ENCODE data around the gene ALDH3B1.
A peak's percentile ranks its signal among the peaks of the same experiment; 100 is the strongest.

The ALDH3B1 gene

DNA sequence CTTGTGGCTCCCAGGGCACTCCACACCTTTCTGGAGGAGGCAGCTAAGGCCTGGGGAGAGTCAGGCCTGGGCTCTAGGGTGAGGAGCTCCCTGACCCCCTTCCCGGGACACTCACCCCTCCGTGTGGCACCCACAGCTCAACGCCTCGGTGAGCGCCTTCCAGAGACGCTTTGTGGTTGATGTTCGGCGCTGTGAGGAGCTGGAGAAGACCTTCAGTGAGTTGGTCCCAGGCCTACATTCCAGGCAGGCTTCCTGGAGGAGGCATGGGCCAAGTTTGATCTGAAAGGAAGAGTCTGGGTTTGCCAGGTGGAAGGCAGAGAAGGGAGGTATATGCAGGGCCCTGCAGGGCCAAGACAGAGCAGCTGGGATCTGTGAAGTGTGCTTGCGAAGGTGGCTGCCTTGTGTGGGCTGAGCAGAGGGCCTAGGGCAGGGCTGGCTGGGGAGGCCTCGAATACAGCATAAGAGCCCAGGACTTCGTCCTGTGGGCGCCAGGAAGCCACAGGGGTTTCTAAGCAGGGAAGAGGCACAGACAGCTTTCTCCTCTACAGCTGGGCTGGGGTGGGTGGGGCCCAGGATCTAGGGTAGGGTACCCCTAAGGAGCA is 31.6 kb downstream of the ALDH3B1 start:
- Histone ChIP-seq H3K27ac (peak overlapping the region; percentile 70 to 92 (median 88)), H3K4me3 (peak overlapping the region; percentile 67 to 94 (median 77); a peak in 19 of 20 replicates)

DNA sequence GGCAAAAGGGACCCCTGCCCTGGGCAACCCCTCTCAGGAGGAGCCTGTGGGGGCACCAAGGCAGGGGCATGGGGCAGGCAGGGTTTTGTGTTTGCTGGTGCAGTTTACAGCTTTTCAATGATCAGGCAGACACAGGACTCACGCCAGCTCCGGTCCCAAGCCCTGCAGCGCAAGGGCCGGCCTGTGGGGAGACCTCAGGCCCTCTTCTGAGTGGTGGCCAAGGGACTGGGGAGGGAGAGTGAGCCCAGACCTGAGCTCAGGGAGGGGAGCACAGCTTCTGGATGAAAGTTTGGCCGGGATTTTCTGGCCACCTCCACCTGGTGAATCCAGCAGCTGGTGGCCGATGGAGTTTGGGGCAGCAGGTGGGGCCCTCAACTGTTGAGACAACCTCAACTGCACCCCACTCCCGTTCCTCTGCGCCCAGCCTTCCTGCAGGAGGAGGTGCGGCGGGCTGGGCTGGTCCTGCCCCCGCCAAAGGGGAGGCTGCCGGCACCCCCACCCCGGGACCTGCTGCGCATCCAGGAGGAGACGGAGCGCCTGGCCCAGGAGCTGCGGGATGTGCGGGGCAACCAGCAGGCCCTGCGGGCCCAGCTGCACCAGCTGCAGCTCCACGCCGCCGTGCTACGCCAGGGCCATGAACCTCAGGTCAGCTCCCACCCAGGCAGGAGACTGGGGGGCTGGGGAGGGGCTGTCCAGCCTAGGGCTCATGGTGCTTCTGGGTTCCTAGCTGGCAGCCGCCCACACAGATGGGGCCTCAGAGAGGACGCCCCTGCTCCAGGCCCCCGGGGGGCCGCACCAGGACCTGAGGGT is 32.3 kb downstream of the ALDH3B1 start:
- H4K20me1 ChIP-seq, result peaks cover 24 to 72% (median 65%) of the 10 kb centered on the region in 11 experiments
- H3K9me3 ChIP-seq (replicated peaks in 1 of 11), result no peaks in the 10 kb centered on the region
- H3K9ac ChIP-seq, result peak overlapping the region; percentile 79 to 90 (median 86); a peak in 17 of 22 replicates
- H3K27me3 ChIP-seq, result no peaks in the 10 kb centered on the region
- H3K27ac ChIP-seq, result peak overlapping the region in 8 of 11 experiments; percentile 85 to 92 (median 89); a peak in 12 of 22 replicates
- peak overlapping the region; percentile 93 to 100 (median 98); a peak in 21 of 22 replicates for H3K4me2 ChIP-seq
- peaks cover 51 to 68% (median 61%) of the 10 kb centered on the region in 11 experiments for H3K36me3 ChIP-seq
- H3K4me1 ChIP-seq, result peaks cover 37 to 74% (median 66%) of the 10 kb centered on the region in 10 experiments
- H3K4me3 ChIP-seq, result peak overlapping the region in 2 of 10 experiments; percentile 92 to 94; a peak in 3 of 20 replicates
- TF ChIP-seq Cebpa-rat (IDR thresholded peaks at IDR 0.05), result no peak

More for the DNA sequence above, 31.6 kb downstream of the ALDH3B1 start:
- Histone ChIP-seq H3K27me3 (no peaks in the 10 kb centered on the region), H3K4me1 (peaks cover 45 to 81% (median 73%) of the 10 kb centered on the region in 10 experiments), H3K9ac (peak overlapping the region; percentile 79 to 90 (median 86)), H4K20me1 (peaks cover 24 to 65% (median 60%) of the 10 kb centered on the region in 11 experiments), H3K36me3 (peaks cover 44 to 61% (median 54%) of the 10 kb centered on the region in 11 experiments), H3K4me2 (peak overlapping the region; percentile 93 to 100 (median 98)), H3K9me3 (replicated peaks in 1 of 11) (no peaks in the 10 kb centered on the region)
- no peak for TF ChIP-seq Cebpa-rat (IDR thresholded peaks at IDR 0.05)

DNA sequence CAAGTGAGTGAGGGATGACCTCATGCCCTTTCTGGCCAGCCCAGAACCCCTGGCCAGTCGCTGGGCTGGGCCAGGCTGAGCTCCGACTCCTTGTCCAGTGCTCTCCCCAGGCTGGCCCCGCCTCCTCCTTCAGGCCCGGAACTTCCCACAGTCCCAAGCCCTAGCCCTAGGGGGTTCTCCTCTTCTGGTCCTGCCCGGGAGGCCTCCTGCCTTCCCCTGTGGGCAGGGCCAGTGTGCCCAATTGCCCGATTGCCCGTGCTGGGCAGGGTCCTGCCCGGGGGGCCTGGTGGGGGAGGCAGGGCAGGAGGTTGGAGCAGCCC is 32.9 kb downstream of the ALDH3B1 start:
- no peaks in the 10 kb centered on the region for H3K9me3 ChIP-seq (replicated peaks in 1 of 11)
- peaks cover 32 to 68% (median 61%) of the 10 kb centered on the region in 10 experiments for H3K4me1 ChIP-seq
- H3K27me3 ChIP-seq, result no peaks in the 10 kb centered on the region
- no peak overlapping the region for H3K4me3 ChIP-seq
- peaks cover 24 to 77% (median 70%) of the 10 kb centered on the region in 11 experiments for H4K20me1 ChIP-seq
- peak overlapping the region in 6 of 11 experiments; percentile 37 to 88 (median 86); a peak in 8 of 22 replicates for H3K9ac ChIP-seq
- peak overlapping the region in 4 of 11 experiments; percentile 1 to 92 (median 13); a peak in 5 of 22 replicates for H3K27ac ChIP-seq
- H3K36me3 ChIP-seq, result peaks cover 56 to 73% (median 67%) of the 10 kb centered on the region in 11 experiments
- TF ChIP-seq Cebpa-rat (IDR thresholded peaks at IDR 0.05), result no peak
- H3K4me2 ChIP-seq, result peak overlapping the region; percentile 7 to 100 (median 98); a peak in 16 of 22 replicates

DNA sequence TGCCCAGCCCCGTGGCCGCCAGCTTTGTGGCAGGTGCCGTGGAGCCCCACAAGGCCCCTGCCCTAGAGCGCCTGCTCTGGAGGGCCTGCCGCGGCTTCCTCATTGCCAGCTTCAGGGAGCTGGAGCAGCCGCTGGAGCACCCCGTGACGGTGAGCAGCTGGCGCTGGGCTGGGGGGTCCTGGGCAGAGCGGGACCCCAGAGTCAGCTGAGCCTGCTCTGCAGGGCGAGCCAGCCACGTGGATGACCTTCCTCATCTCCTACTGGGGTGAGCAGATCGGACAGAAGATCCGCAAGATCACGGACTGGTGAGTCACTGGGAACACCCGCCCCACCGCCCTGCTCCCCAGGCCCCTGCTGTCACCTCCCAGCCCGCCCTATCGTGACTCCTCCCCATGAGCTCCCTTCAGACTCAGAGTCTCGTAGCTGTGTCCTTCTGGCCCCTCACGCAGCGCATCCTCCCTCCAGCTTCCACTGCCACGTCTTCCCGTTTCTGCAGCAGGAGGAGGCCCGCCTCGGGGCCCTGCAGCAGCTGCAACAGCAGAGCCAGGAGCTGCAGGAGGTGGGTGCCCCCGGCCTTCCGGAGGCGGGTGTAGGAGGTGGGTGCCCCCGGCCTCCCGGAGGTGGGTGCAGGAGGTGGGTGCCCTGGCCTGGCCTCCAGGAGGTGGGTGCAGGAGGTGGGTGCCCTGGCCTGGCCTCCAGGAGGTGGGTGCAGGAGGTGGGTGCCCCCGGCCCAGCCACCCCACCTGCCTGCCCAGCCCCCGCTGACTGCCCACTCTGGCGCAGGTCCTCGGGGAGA is 33.4 kb downstream of the ALDH3B1 start:
- Histone ChIP-seq H3K4me3 (no peak overlapping the region), H3K4me1 (peaks cover 26 to 63% (median 55%) of the 10 kb centered on the region in 10 experiments), H3K27me3 (no peaks in the 10 kb centered on the region), H3K9me3 (replicated peaks in 1 of 11) (no peaks in the 10 kb centered on the region), H3K4me2 (peak overlapping the region in 9 of 11 experiments; percentile 12 to 100 (median 98); a peak in 15 of 22 replicates), H3K9ac (peak overlapping the region in 5 of 11 experiments; percentile 37 to 88 (median 86); a peak in 6 of 22 replicates), H3K27ac (peak overlapping the region in 2 of 11 experiments; percentile 10 to 92; a peak in 3 of 22 replicates), H4K20me1 (peaks cover 24 to 83% (median 74%) of the 10 kb centered on the region in 11 experiments), H3K36me3 (peaks cover 62 to 79% (median 73%) of the 10 kb centered on the region in 11 experiments)
- TF ChIP-seq Cebpa-rat (IDR thresholded peaks at IDR 0.05), result no peak

DNA sequence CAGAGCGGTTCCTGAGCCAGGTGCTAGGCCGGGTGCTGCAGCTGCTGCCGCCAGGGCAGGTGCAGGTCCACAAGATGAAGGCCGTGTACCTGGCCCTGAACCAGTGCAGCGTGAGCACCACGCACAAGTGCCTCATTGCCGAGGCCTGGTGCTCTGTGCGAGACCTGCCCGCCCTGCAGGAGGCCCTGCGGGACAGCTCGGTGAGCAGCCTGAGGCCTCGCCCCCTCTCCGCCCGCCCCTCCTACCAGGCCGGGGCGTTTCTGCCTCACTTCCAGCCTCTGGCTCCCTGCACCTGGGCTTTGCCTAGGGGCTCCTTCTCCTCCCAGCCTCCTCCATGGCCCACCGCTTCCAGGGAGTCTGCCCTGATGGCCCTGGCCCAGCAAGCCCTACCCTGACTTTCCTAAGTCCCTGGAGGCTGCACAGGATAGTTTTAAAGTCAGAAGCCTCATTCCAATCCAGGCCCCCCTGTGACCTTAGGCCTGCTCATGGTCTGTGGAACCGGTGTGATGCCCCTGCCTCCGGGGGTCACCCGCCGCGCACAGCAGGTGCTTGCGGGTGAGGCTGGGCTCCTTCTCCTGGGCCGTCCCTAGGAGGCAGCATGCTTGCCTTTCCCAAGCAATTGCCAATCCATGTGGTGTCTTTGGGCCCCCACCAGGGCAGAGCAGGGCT is 34.2 kb downstream of the ALDH3B1 start:
- TF ChIP-seq Cebpa-rat (IDR thresholded peaks at IDR 0.05), result no peak
- H3K9ac ChIP-seq, result peak overlapping the region in 2 of 11 experiments; percentile 11 to 15; a peak in 2 of 22 replicates
- no peak overlapping the region for H3K27ac ChIP-seq
- peak overlapping the region in 4 of 11 experiments; percentile 3 to 30 (median 8); a peak in 5 of 22 replicates for H3K4me2 ChIP-seq
- H3K27me3 ChIP-seq, result no peaks in the 10 kb centered on the region
- H3K9me3 ChIP-seq (replicated peaks in 1 of 11), result no peaks in the 10 kb centered on the region
- H3K36me3 ChIP-seq, result peaks cover 69 to 86% (median 80%) of the 10 kb centered on the region in 11 experiments
- peaks cover 24 to 55% (median 48%) of the 10 kb centered on the region in 10 experiments for H3K4me1 ChIP-seq
- H4K20me1 ChIP-seq, result peaks cover 24 to 90% (median 81%) of the 10 kb centered on the region in 11 experiments
- no peak overlapping the region for H3K4me3 ChIP-seq

DNA sequence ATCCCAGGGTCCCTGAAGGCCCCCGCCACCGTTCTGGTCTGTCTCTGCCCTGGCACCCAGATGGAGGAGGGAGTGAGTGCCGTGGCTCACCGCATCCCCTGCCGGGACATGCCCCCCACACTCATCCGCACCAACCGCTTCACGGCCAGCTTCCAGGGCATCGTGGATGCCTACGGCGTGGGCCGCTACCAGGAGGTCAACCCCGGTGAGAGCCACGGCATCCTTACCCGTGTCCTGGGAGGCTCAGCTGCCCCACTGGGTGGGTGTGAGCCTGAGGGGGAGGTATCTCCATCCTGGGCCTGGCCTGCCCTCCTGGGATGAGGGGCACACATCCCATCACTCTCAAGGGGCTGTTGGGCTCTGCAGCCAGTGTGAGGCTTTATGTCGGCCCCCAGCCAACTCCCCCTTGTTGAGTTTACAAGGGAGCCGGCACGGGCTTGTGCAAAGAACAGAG is 34.8 kb downstream of the ALDH3B1 start:
- Histone ChIP-seq H3K4me3 (no peak overlapping the region), H3K4me2 (peak overlapping the region in 2 of 11 experiments; percentile 3 to 12; a peak in 1 of 22 replicates), H3K9me3 (replicated peaks in 1 of 11) (no peaks in the 10 kb centered on the region), H3K27me3 (no peaks in the 10 kb centered on the region), H3K9ac (peak overlapping the region in 3 of 11 experiments; percentile 11 to 19 (median 15); a peak in 1 of 22 replicates), H3K4me1 (peaks cover 27 to 49% (median 42%) of the 10 kb centered on the region in 10 experiments), H3K36me3 (peaks cover 76 to 93% (median 86%) of the 10 kb centered on the region in 11 experiments), H3K27ac (no peak overlapping the region), H4K20me1 (peaks cover 24 to 97% (median 88%) of the 10 kb centered on the region in 11 experiments)
- no peak for TF ChIP-seq Cebpa-rat (IDR thresholded peaks at IDR 0.05)

DNA sequence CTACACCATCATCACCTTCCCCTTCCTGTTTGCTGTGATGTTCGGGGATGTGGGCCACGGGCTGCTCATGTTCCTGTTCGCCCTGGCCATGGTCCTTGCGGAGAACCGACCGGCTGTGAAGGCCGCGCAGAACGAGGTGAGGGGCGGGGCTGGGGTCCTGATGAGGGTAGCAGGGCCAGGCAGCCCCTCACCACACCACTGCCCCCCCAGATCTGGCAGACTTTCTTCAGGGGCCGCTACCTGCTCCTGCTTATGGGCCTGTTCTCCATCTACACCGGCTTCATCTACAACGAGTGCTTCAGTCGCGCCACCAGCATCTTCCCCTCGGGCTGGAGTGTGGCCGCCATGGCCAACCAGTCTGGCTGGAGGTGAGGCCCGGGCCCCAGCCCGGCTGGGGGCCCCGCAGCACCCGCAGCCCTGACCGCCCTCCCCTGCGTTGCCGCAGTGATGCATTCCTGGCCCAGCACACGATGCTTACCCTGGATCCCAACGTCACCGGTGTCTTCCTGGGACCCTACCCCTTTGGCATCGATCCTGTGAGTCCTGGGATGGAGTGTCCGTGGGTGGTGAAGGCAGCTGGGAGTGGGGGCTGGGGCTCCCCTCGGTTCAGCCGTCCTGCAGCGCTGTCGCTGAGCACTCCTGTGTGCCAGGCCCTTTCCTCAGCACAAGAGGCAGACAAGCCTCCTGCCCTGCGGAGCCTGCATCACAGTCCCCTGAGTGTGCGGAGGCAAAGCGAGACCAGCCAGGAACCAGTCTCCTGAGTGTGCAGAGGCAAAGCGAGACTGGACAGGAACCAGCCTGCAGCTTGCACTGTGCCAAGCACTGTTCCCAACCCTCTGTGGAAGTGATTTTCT is 37.5 kb downstream of the ALDH3B1 start:
- Histone ChIP-seq H4K20me1 (peaks cover 5 to 100% (median 93%) of the 10 kb centered on the region in 11 experiments; a peak in 21 of 22 replicates), H3K36me3 (peaks cover 98 to 100% (median 99%) of the 10 kb centered on the region in 11 experiments)

More for the DNA sequence above, 37.5 kb downstream of the ALDH3B1 start:
- Histone ChIP-seq H3K4me1 (peaks cover 8 to 32% (median 22%) of the 10 kb centered on the region in 10 experiments), H3K4me2 (no peak overlapping the region), H3K9me3 (replicated peaks in 1 of 11) (no peaks in the 10 kb centered on the region), H3K4me3 (no peak overlapping the region), H3K9ac (no peak overlapping the region), H3K27ac (no peak overlapping the region), H3K27me3 (no peaks in the 10 kb centered on the region)
- TF ChIP-seq Cebpa-rat (IDR thresholded peaks at IDR 0.05), result no peak

Data from BLaER1 treated with 17β-estradiol and CSF1 and Interleukin-3, amounts not matched to agents 10 nM and 100 nM (cell line).